CD14-positive monocyte (primary cell): Measurements from ENCODE around the gene HS3ST3B1. TPM values are rescaled to one million over a fixed set of nuclear protein-coding genes. Genes with fewer than 3 reads are reported as not detected.

Experiments used
- DNase-seq, 3 donors: peaks; one replicate each; pipeline ENCODE4 v3.0.0-alpha.2; 2011 to 2022
- H2AFZ ChIP-seq: 2 replicates; pipeline ENCODE4 v1.6.0; 2012; ENCODE audit warnings: mild to moderate bottlenecking, low read depth, low read length, inconsistent platforms; ENCODE audit not compliant: insufficient read depth, poor library complexity, severe bottlenecking
- H3K27ac ChIP-seq, 2 donors: 1 replicate in 1 of 2; 2 replicates in 1 of 2; pipeline ENCODE4 v1.5.1; 2012 to 2013; ENCODE audit warnings: low read length in 2 of 2, control low read depth in 1 of 2, inconsistent platforms in 1 of 2, low read depth in 1 of 2, mild to moderate bottlenecking in 1 of 2
- H3K27me3 ChIP-seq, 2 donors: one replicate each; pipeline versions ENCODE4 v1.6.0 to v1.6.1; 2011 to 2013; ENCODE audit warnings: low read length in 2 of 2; ENCODE audit not compliant: control insufficient read depth in 2 of 2, insufficient read depth in 2 of 2
- H3K36me3 ChIP-seq, 2 donors: replicated peaks in 1 of 2; 1 replicate in 1 of 2; 2 replicates in 1 of 2; pipeline versions ENCODE4 v1.5.1 to v1.6.1; 2012 to 2013; ENCODE audit warnings: low read length in 2 of 2, control low read depth in 1 of 2, inconsistent platforms in 1 of 2, mild to moderate bottlenecking in 1 of 2; ENCODE audit not compliant: insufficient read depth in 2 of 2, control insufficient read depth in 1 of 2
- H3K4me1 ChIP-seq, 2 donors: 1 replicate in 1 of 2; 2 replicates in 1 of 2; pipeline versions ENCODE4 v1.5.1 to v1.6.1; 2012 to 2013; ENCODE audit warnings: low read length in 2 of 2, control low read depth in 1 of 2, inconsistent platforms in 1 of 2, mild to moderate bottlenecking in 1 of 2, moderate library complexity in 1 of 2; ENCODE audit not compliant: insufficient read depth in 2 of 2, control insufficient read depth in 1 of 2
- H3K4me2 ChIP-seq: replicated peaks from 2 replicates; pipeline ENCODE3; 2012; ENCODE audit warnings: low read length, moderate library complexity, mild to moderate bottlenecking; ENCODE audit not compliant: poor library complexity, severe bottlenecking; ENCODE audit errors: extremely low read depth
- H3K4me3 ChIP-seq, 3 experiments: fragments of 200-600 bp in 1 of 3; sonication (generic) in 1 of 3; replicated peaks in 1 of 3; 1 replicate in 2 of 3; 2 replicates in 1 of 3; pipeline ENCODE4 v1.5.1; 2011 to 2013; ENCODE audit warnings: low read length in 3 of 3, mild to moderate bottlenecking in 3 of 3, control low read depth in 2 of 3, low read depth in 2 of 3, inconsistent platforms in 1 of 3, moderate library complexity in 1 of 3
- H3K79me2 ChIP-seq: 2 replicates; pipeline ENCODE4 v1.6.0; 2012; ENCODE audit warnings: mild to moderate bottlenecking, control low read depth, inconsistent platforms, low read length, moderate library complexity; ENCODE audit not compliant: insufficient read depth
- H3K9ac ChIP-seq: 2 replicates; pipeline ENCODE4 v1.6.0; 2017; ENCODE audit warnings: low read length, mild to moderate bottlenecking; ENCODE audit not compliant: insufficient read depth, poor library complexity, severe bottlenecking
- H3K9me3 ChIP-seq, 2 donors: replicated peaks in 1 of 2; 1 replicate in 1 of 2; 2 replicates in 1 of 2; pipeline versions ENCODE4 v1.5.1 to v1.6.1; 2012 to 2013; ENCODE audit warnings: low read length in 2 of 2, control low read depth in 1 of 2; ENCODE audit not compliant: control insufficient read depth in 1 of 2, insufficient read depth in 1 of 2
- H4K20me1 ChIP-seq: 2 replicates; pipeline ENCODE4 v1.6.0; 2012; ENCODE audit warnings: mild to moderate bottlenecking, low read length, control low read depth, moderate library complexity; ENCODE audit not compliant: insufficient read depth
- H3K27ac Mint-ChIP-seq, 7 donors: one replicate each; pipeline ENCODE4 v1.8.0; 2020; ENCODE audit warnings: mild to moderate bottlenecking in 7 of 7, mixed read lengths in 7 of 7, moderate library complexity in 6 of 7, inconsistent platforms in 2 of 7
- H3K27me3 Mint-ChIP-seq, 3 donors: one replicate each; pipeline ENCODE4 v1.8.0; 2021 to 2022; ENCODE audit warnings: low read depth in 3 of 3, mild to moderate bottlenecking in 3 of 3, mixed read lengths in 3 of 3, moderate library complexity in 3 of 3, inconsistent platforms in 1 of 3
- H3K36me3 Mint-ChIP-seq, 2 donors: one replicate each; pipeline ENCODE4 v1.8.0; 2020; ENCODE audit warnings: mixed read lengths in 2 of 2, inconsistent platforms in 1 of 2, mild to moderate bottlenecking in 1 of 2
- H3K4me1 Mint-ChIP-seq: one replicate; pipeline ENCODE4 v1.8.0; 2020; ENCODE audit warnings: mild to moderate bottlenecking, mixed read lengths
- H3K4me3 Mint-ChIP-seq, 2 donors: one replicate each; pipeline ENCODE4 v1.8.0; 2020; ENCODE audit warnings: mild to moderate bottlenecking in 2 of 2, mixed read lengths in 2 of 2, moderate library complexity in 1 of 2
- H3K9me3 Mint-ChIP-seq, 7 donors: one replicate each; pipeline ENCODE4 v1.8.0; 2020 to 2022; ENCODE audit warnings: mixed read lengths in 7 of 7, mild to moderate bottlenecking in 6 of 7, moderate library complexity in 6 of 7, inconsistent platforms in 2 of 7
- WGBS: methylation state at CpG from one replicate; pipeline ENCODE4 v1.1.5; 2013; ENCODE audit warnings: missing lambda C conversion rate; ENCODE audit not compliant: insufficient coverage; 5-methylcytosine and 5-hydroxymethylcytosine counted together
- intact Hi-C, 2 donors: fragments of 100-400 bp; cut with micrococcal nuclease; formaldehyde crosslinking; loops; one replicate each; pipeline versions ENCODE4 v1.15.0 to v1.15.1; 2023
- polyA plus RNA-seq, 3 donors: library from polyadenylated mRNA; depleted of rRNA in 1 of 3; unstranded in 2 of 3; stranded (reverse) in 1 of 3; fragments of 300-500 nt in 2 of 3; fragments of >200 nt in 1 of 3; fragmentation: Illumina TruSeq in 2 of 3; gene quantifications; 1 replicate in 2 of 3; 2 replicates in 1 of 3; pipeline ENCODE4 v1.2.3, GENCODE V29; 2012 to 2021
- TF ChIP-seq, protein P1 (sequence below): fragments of 200-600 bp; IDR thresholded peaks from one replicate; pipeline ENCODE4 v1.8.0; 2022; ENCODE audit warnings: antibody characterized with exemption, mild to moderate bottlenecking

HS3ST3B1 gene
- polyA plus RNA-seq, 3 donors, result 0.09 to 0.73 (median 0.32) TPM

DNA sequence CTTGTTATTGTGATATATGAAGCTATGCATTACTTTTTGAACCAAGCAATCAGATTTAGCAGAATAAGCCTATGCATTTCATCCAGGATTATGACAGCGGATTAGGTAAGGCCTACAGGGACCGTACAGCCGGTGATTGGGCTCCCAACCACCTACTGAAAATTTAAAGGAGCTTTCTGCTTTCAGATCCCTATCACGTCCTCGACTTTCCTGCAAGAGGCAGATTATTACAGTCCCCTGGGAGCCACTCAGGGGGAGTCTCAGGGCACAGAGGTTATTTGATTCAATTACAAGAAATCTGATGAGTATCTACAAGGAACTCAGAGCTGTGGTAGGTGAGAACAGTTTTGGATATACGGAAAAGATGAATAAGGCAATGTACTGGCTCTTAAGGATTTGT, 80.7 kb downstream of the HS3ST3B1 start:
- no peaks in the 10 kb centered on the region for H4K20me1 ChIP-seq
- H3K36me3 ChIP-seq, result no peaks in the 10 kb centered on the region
- no peak for DNase-seq
- H3K4me3 ChIP-seq, result no peak overlapping the region
- peaks cover 2 to 19% (median 11%) of the 10 kb centered on the region in 7 donors for H3K9me3 Mint-ChIP-seq
- peaks cover 0 to 2% (median 0%) of the 10 kb centered on the region in 3 donors for H3K27me3 Mint-ChIP-seq
- peaks cover 0 to 6% of the 10 kb centered on the region in 2 donors for H3K9me3 ChIP-seq
- H3K36me3 Mint-ChIP-seq, result no peaks in the 10 kb centered on the region
- H3K4me3 Mint-ChIP-seq, result no peak overlapping the region
- no peak overlapping the region for H3K27ac ChIP-seq
- H3K4me1 Mint-ChIP-seq, result no peaks in the 10 kb centered on the region
- H3K4me1 ChIP-seq, result no peaks in the 10 kb centered on the region
- H3K27me3 ChIP-seq, result no peaks in the 10 kb centered on the region
- no peak overlapping the region for H2AFZ ChIP-seq
- WGBS, result 98% methylated on average over 6 of the region's 6 CpGs
- no peak overlapping the region for H3K9ac ChIP-seq
- no peak overlapping the region for H3K27ac Mint-ChIP-seq
- H3K79me2 ChIP-seq, result no peaks in the 10 kb centered on the region
- TF ChIP-seq, protein P1, sequence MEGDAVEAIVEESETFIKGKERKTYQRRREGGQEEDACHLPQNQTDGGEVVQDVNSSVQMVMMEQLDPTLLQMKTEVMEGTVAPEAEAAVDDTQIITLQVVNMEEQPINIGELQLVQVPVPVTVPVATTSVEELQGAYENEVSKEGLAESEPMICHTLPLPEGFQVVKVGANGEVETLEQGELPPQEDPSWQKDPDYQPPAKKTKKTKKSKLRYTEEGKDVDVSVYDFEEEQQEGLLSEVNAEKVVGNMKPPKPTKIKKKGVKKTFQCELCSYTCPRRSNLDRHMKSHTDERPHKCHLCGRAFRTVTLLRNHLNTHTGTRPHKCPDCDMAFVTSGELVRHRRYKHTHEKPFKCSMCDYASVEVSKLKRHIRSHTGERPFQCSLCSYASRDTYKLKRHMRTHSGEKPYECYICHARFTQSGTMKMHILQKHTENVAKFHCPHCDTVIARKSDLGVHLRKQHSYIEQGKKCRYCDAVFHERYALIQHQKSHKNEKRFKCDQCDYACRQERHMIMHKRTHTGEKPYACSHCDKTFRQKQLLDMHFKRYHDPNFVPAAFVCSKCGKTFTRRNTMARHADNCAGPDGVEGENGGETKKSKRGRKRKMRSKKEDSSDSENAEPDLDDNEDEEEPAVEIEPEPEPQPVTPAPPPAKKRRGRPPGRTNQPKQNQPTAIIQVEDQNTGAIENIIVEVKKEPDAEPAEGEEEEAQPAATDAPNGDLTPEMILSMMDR, result no peak
- H3K4me2 ChIP-seq, result no peak overlapping the region
- intact Hi-C loops, result no loop called here

DNA sequence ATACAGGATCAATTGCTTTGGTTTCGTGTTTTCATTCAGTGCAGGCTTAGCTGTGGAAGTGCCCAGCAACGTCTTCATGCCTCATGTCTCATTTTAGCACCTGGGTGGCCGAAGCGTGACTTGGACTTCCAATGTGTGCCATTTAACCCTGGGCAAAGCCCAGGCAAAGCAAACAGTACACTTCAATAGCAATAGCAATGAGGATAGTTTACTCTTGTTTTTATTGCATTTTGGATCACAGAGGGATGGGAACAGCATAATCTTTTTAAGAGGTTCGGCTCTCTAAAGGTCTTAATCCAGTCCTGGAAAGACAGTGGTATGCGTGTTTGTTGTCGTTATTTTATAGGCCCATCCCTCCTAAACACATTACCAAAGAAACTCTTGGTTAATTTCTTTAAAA, 86.2 kb downstream of the HS3ST3B1 start:
- no peak overlapping the region for H2AFZ ChIP-seq

More for the DNA sequence above, 86.2 kb downstream of the HS3ST3B1 start:
- no peaks in the 10 kb centered on the region for H3K4me1 Mint-ChIP-seq
- 100% methylated on average over 1 of the region's 7 CpGs for WGBS
- no peak overlapping the region for H3K4me2 ChIP-seq
- no peaks in the 10 kb centered on the region for H3K27me3 ChIP-seq
- intact Hi-C loops, result no loop called here
- no peaks in the 10 kb centered on the region for H3K36me3 ChIP-seq
- H3K27me3 Mint-ChIP-seq, result peaks cover 0 to 2% (median 0%) of the 10 kb centered on the region in 3 donors
- H3K36me3 Mint-ChIP-seq, result no peaks in the 10 kb centered on the region
- no peak overlapping the region for H3K27ac ChIP-seq
- no peak overlapping the region for H3K4me3 Mint-ChIP-seq
- no peaks in the 10 kb centered on the region for H3K4me1 ChIP-seq
- H3K9me3 ChIP-seq, result peaks cover 0 to 10% of the 10 kb centered on the region in 2 donors
- no peak overlapping the region for H3K4me3 ChIP-seq
- H3K27ac Mint-ChIP-seq, result no peak overlapping the region
- H3K79me2 ChIP-seq, result no peaks in the 10 kb centered on the region
- TF ChIP-seq, protein P1, result no peak
- no peak for DNase-seq
- no peak overlapping the region for H3K9ac ChIP-seq
- peaks cover 6 to 33% (median 19%) of the 10 kb centered on the region in 7 donors for H3K9me3 Mint-ChIP-seq
- no peaks in the 10 kb centered on the region for H4K20me1 ChIP-seq
